NB4 (cell line): ENCODE measurements around the gene PAPPA2.
"Not testable (repeated sequence)": the region's sequence is repeated elsewhere in the genome, so short reads cannot be mapped to it uniquely, and the experiment has no call there.

Experiments used
- DNase-seq: peaks from one replicate; pipeline ENCODE4 v3.0.0; 2010; ENCODE audit warnings: low read depth
- H3K4me3 ChIP-seq: one replicate; pipeline ENCODE4 v1.5.1; 2011; ENCODE audit warnings: mild to moderate bottlenecking, low read depth, low read length, moderate library complexity
- MYC ChIP-seq: IDR thresholded peaks from 2 replicates; pipeline ENCODE4 v1.6.1; 2011; ENCODE audit warnings: low read depth, low read length
- POLR2A ChIP-seq: IDR thresholded peaks from 2 replicates; pipeline ENCODE4 v1.6.1; 2011; ENCODE audit warnings: mild to moderate bottlenecking; ENCODE audit not compliant: insufficient read length; ENCODE audit errors: extremely low read depth
- TF ChIP-seq, protein P1 (sequence below): IDR thresholded peaks from 2 replicates; pipeline ENCODE4 v1.6.1; 2011; ENCODE audit warnings: low read depth, low read length
- TF ChIP-seq, protein P2 (sequence below): IDR thresholded peaks from one replicate; pipeline ENCODE4 v1.5.1; 2012; ENCODE audit warnings: low read depth, low read length

The PAPPA2 gene, protein sequence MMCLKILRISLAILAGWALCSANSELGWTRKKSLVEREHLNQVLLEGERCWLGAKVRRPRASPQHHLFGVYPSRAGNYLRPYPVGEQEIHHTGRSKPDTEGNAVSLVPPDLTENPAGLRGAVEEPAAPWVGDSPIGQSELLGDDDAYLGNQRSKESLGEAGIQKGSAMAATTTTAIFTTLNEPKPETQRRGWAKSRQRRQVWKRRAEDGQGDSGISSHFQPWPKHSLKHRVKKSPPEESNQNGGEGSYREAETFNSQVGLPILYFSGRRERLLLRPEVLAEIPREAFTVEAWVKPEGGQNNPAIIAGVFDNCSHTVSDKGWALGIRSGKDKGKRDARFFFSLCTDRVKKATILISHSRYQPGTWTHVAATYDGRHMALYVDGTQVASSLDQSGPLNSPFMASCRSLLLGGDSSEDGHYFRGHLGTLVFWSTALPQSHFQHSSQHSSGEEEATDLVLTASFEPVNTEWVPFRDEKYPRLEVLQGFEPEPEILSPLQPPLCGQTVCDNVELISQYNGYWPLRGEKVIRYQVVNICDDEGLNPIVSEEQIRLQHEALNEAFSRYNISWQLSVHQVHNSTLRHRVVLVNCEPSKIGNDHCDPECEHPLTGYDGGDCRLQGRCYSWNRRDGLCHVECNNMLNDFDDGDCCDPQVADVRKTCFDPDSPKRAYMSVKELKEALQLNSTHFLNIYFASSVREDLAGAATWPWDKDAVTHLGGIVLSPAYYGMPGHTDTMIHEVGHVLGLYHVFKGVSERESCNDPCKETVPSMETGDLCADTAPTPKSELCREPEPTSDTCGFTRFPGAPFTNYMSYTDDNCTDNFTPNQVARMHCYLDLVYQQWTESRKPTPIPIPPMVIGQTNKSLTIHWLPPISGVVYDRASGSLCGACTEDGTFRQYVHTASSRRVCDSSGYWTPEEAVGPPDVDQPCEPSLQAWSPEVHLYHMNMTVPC (N-terminal part only)

DNA sequence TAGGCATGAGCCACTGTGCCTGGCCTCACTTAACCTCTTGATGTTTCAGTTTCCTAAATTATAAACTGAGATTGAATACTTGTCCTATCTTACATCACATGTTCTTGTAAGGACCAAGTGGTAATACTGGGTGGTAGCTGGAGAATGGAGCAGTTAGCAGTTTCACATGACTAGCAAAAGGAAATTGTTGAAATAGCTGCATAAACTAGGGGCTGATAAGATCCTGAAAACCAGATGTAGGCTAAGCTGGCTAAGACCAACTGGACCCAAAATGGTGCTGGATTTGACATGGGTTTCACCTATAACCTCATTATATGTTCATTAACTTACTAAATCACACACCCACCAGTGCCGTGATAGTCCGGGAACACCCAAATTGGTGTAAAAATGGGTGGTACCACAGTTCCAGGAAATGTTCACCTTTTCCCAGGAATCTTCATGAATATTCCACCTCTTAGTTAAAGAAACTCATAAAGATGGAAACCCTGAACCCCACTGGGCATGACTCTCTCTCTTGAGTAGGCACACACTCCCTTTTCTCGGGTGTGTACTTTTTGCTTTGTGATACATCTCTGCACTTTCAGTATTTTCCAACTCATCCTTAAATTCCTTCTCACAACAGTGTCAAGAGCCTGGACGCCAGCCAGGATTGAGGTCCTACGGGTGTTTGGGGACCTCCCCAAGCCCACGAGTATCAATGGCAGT lies at the start of gene PAPPA2:
Gene PAPPA2, plus strand, starts transcription at position 502 of the 705 bp plus-strand sequence. CDS start 93,148 bp downstream, outside the sequence.
- TF ChIP-seq, protein P1, sequence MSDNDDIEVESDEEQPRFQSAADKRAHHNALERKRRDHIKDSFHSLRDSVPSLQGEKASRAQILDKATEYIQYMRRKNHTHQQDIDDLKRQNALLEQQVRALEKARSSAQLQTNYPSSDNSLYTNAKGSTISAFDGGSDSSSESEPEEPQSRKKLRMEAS = no peak
- TF ChIP-seq POLR2A = no peak
- TF ChIP-seq, protein P2, sequence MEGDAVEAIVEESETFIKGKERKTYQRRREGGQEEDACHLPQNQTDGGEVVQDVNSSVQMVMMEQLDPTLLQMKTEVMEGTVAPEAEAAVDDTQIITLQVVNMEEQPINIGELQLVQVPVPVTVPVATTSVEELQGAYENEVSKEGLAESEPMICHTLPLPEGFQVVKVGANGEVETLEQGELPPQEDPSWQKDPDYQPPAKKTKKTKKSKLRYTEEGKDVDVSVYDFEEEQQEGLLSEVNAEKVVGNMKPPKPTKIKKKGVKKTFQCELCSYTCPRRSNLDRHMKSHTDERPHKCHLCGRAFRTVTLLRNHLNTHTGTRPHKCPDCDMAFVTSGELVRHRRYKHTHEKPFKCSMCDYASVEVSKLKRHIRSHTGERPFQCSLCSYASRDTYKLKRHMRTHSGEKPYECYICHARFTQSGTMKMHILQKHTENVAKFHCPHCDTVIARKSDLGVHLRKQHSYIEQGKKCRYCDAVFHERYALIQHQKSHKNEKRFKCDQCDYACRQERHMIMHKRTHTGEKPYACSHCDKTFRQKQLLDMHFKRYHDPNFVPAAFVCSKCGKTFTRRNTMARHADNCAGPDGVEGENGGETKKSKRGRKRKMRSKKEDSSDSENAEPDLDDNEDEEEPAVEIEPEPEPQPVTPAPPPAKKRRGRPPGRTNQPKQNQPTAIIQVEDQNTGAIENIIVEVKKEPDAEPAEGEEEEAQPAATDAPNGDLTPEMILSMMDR = no peak
- no peak for TF ChIP-seq MYC
- DNase-seq = no peak
- no peak within 1 kb of the TSS for H3K4me3 ChIP-seq

DNA sequence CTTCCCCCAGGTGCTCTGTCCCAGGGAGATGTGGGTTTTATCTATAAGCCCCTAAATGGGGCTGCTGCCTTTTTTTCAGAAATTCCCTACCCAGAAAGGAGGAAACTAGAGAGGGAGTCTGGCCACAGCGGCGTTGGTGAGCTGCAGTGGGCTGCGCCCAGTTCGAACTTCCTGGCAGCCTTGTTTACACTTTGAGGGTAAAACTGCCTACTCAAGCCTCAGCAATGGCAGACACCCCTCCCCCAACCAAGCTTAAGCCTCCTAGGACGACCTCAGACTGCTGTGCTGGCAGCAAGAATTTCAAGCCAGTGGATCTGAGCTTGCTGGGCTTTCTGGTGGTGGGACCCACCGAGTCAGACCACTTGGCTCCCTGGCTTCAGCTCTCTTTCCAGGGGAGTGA lies 46.2 kb upstream of the PAPPA2 start:
- TF ChIP-seq POLR2A = no peak
- TF ChIP-seq, protein P2 = no peak
- TF ChIP-seq, protein P1 = no peak
- no peak for TF ChIP-seq MYC
- DNase-seq = no peak
- no peak overlapping the region for H3K4me3 ChIP-seq

DNA sequence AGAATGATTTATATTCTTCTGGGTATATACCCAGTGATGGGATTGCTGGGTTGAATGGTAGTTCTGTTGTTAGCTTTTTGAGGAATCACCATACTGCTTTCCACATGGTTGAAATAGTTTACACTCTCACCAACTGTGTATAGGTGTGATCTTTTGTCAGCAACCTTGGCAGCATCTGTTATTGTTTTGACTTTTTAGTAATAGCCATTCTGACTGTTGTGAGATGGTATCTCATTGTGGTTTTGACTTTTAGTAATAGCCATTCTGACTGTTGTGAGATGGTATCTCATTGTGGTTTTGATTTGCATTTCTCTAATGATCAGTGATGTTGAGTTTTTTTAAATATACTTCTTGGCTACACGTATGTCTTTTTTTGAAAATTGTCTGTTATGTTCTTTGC lies 43.4 kb upstream of the PAPPA2 start:
- not testable (repeated sequence) for H3K4me3 ChIP-seq, DNase-seq

DNA sequence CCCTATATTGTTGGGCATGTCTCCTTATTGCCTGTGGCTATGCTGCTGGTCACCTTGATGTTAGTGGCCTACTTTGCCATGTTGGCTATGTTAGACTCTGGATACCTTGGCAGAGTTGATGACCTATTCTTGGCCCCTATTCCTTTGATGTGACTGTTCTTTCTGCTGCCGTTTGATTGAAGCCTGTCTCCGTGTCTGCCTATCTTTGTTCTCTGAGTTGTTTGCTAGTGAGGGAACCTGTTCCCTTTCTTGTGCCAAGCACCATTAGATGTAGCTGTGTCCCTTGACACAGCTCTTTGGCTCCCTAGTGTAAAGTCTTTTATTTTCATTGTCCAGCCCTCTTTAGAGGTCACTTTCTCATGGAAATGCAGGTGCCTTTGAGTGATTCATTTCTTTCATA lies 28.7 kb upstream of the PAPPA2 start:
- no peak overlapping the region for H3K4me3 ChIP-seq
- no peak for DNase-seq
- TF ChIP-seq MYC = no peak
- TF ChIP-seq, protein P2 = no peak
- TF ChIP-seq POLR2A = no peak
- TF ChIP-seq, protein P1 = no peak

DNA sequence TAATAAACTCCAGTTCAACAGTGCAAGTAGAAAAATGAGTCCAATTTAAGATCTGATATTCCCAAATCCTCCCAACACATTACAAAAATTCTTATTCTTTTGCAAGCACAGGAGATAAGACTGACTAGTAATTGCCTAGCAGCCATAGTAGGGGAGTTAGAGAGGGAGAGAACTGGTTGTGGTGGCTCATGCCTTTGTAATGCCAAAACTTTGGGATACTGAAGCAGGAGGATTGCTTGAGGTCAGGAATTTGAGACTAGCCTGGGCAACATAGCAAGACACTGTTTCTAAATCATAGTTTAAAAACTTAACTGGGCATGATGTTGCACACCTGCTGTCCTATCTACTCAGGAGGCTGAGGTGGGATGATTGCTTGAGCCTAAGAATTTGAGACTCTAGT lies 26.7 kb upstream of the PAPPA2 start:
- TF ChIP-seq POLR2A (no peak), MYC (no peak)
- TF ChIP-seq, protein P1 = no peak
- TF ChIP-seq, protein P2 = no peak
- DNase-seq = no peak
- no peak overlapping the region for H3K4me3 ChIP-seq
